GM23248 (cell line): Measurements from ENCODE around the gene TRIM25. TPM values are rescaled to one million over a fixed set of nuclear protein-coding genes. Genes with fewer than 3 reads are reported as not detected.

Experiments used
- DNase-seq: peaks from one replicate; pipeline ENCODE4 v3.0.0-alpha.2; 2015
- H2AFZ ChIP-seq: fragments of 200-600 bp; sonication (generic); 2 replicates; pipeline ENCODE4 v1.6.1; 2016; ENCODE audit warnings: antibody characterized with exemption
- H3F3A ChIP-seq: fragments of 200-600 bp; sonication (generic); 2 replicates; pipeline ENCODE4 v1.6.1; 2016; ENCODE audit warnings: mild to moderate bottlenecking, antibody characterized with exemption, mixed run types; ENCODE audit not compliant: insufficient read depth
- H3K27ac ChIP-seq: fragments of 200-600 bp; sonication (generic); 2 replicates; pipeline ENCODE4 v1.5.1; 2016; ENCODE audit warnings: mild to moderate bottlenecking
- H3K27me3 ChIP-seq: fragments of 200-600 bp; sonication (generic); replicated peaks from 2 replicates; pipeline ENCODE4 v1.6.1; 2016; ENCODE audit warnings: mild to moderate bottlenecking; ENCODE audit not compliant: insufficient read depth
- H3K36me3 ChIP-seq: fragments of 200-600 bp; sonication (generic); 2 replicates; pipeline ENCODE4 v1.6.1; 2016; ENCODE audit warnings: low read depth, mild to moderate bottlenecking
- H3K4me1 ChIP-seq: fragments of 200-600 bp; sonication (generic); 2 replicates; pipeline ENCODE4 v1.6.1; 2016; ENCODE audit warnings: mild to moderate bottlenecking; ENCODE audit not compliant: insufficient read depth
- H3K4me2 ChIP-seq: fragments of 200-600 bp; sonication (generic); one replicate; pipeline ENCODE4 v1.6.1; 2016; ENCODE audit warnings: mild to moderate bottlenecking; ENCODE audit not compliant: unreplicated experiment
- H3K4me3 ChIP-seq: fragments of 200-600 bp; sonication (generic); 2 replicates; pipeline ENCODE4 v1.5.1; 2016; ENCODE audit warnings: mild to moderate bottlenecking
- H3K79me2 ChIP-seq: fragments of 200-600 bp; sonication (generic); 2 replicates; pipeline ENCODE4 v1.6.1; 2016; ENCODE audit warnings: mild to moderate bottlenecking; ENCODE audit not compliant: insufficient read depth
- H3K9ac ChIP-seq: fragments of 200-600 bp; sonication (generic); 2 replicates; pipeline ENCODE4 v1.6.1; 2016; ENCODE audit warnings: mild to moderate bottlenecking
- H3K9me2 ChIP-seq: fragments of 200-600 bp; sonication (generic); 2 replicates; pipeline ENCODE4 v1.6.1; 2016; ENCODE audit warnings: mixed run types, mild to moderate bottlenecking, moderate library complexity; ENCODE audit not compliant: insufficient read depth
- H3K9me3 ChIP-seq: fragments of 200-600 bp; sonication (generic); one replicate; pipeline ENCODE4 v1.6.1; 2017; ENCODE audit warnings: low read depth
- H4K20me1 ChIP-seq: fragments of 200-600 bp; sonication (generic); 2 replicates; pipeline ENCODE4 v1.6.0; 2016; ENCODE audit not compliant: insufficient read depth
- EZH2 ChIP-seq: fragments of 200-600 bp; sonication (generic); IDR thresholded peaks from 2 replicates; pipeline ENCODE4 v1.6.1; 2018; ENCODE audit warnings: antibody characterized with exemption, mild to moderate bottlenecking; ENCODE audit not compliant: insufficient read depth, poor library complexity, severe bottlenecking
- EZH2phosphoT487 ChIP-seq: fragments of 200-600 bp; sonication (generic); IDR thresholded peaks from 2 replicates; pipeline ENCODE4 v1.6.1; 2018; ENCODE audit warnings: antibody characterized with exemption, moderate library complexity, mild to moderate bottlenecking, low read depth; ENCODE audit not compliant: insufficient read depth
- WGBS, 2 experiments: methylation state at CpG; one replicate each; pipeline ENCODE4 v1.1.6; 2015 to 2017; ENCODE audit warnings: low lambda C conversion rate in 2 of 2, low coverage in 1 of 2; ENCODE audit errors: missing lambda C conversion rate in 2 of 2; 5-methylcytosine and 5-hydroxymethylcytosine counted together
- in situ Hi-C: fragments of 300-500 bp; cut with MboI; formaldehyde crosslinking; loops from 2 replicates; pipeline ENCODE4 v1.15.0; 2020
- polyA plus RNA-seq: library from polyadenylated mRNA; unstranded; fragments of >200 nt; fragmentation: Nextera tagmentation; extraction: Ambion mirVana; gene quantifications from 2 replicates; pipeline ENCODE4 v1.2.1, GENCODE V29; 2016
- total RNA-seq: library from RNA; depleted of rRNA; stranded (reverse); fragments of >200 nt; shearing (Covaris generic); gene quantifications from 2 replicates; pipeline ENCODE4 v1.2.3, GENCODE V29; 2014

Gene TRIM25
- total and polyA plus RNA-seq, 2 experiments from 2014 or later = 22.2 to 27.3 TPM

GRCh38 chr17:56912105-56912999, 1.5 kb downstream of the TRIM25 start:
- peak overlapping the region; percentile 90 for H3K4me3 ChIP-seq
- peak overlapping the region; percentile 94 for H3K9ac ChIP-seq
- H2AFZ ChIP-seq = peak overlapping the region; percentile 86
- 23 to 24% methylated on average over 21 of the region's 21 CpGs for WGBS, 2 experiments
- peak overlapping the region; percentile 89 for H3K27ac ChIP-seq
- no peaks in the 10 kb centered on the region for H4K20me1 ChIP-seq
- TF ChIP-seq EZH2phosphoT487 = no peak
- TF ChIP-seq EZH2 = no peak
- peaks cover 68% of the 10 kb centered on the region for H3K79me2 ChIP-seq
- H3K4me2 ChIP-seq = peak overlapping the region; percentile 100
- peaks cover 25% of the 10 kb centered on the region for H3F3A ChIP-seq
- peaks cover 8% of the 10 kb centered on the region; the same call in 1 of the 2 replicates for H3K36me3 ChIP-seq
- in situ Hi-C loops = no loop called here
- DNase-seq = peak; percentile 66
- H3K9me2 ChIP-seq = no peaks in the 10 kb centered on the region
- H3K27me3 ChIP-seq = no peaks in the 10 kb centered on the region
- H3K4me1 ChIP-seq = peaks cover 30% of the 10 kb centered on the region
- H3K9me3 ChIP-seq = no peaks in the 10 kb centered on the region

DNA sequence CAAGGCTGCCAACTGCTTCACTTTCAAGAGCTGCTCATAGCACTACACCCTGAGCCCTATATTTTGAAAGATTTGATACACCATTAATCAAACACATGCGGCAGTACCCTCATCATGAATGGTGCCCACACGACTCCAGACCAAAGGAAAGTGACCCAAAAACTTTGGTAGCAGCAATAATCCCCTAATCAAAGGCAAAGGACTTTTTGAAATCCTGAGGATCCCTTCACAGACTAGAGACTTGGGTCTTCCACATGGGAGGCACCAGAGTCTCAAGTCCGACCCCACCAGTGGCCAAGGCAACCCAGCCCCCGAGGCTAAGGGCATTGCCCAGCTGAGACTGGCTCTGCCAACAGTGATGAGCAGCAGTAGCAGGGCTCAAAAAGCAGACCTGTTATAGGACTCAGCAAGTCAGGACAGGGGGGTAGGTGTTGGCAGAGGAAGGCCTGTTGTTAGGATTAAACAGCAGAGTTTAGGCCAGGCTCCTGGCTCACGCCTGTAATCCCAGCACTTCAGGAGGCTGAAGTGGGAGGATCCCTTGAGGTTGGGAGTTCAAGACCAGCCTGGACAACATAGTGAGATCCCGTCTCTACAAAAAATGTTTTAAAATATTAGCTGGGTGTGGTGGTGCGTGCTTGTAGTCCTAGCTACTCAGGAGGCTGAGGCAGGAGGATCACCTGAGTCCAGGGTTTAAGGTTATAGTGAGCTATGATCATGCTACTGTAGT, 3.2 kb downstream of the TRIM25 start:
- H3K4me1 ChIP-seq = peaks cover 19% of the 10 kb centered on the region
- 78% methylated on average over 7 of the region's 7 CpGs for WGBS, 2 experiments
- in situ Hi-C loops = no loop called here
- peak overlapping the region; percentile 54 for H3K4me2 ChIP-seq
- peaks cover 68% of the 10 kb centered on the region for H3K79me2 ChIP-seq
- H3K9me3 ChIP-seq = no peaks in the 10 kb centered on the region
- DNase-seq = no peak
- H2AFZ ChIP-seq = no peak overlapping the region
- TF ChIP-seq EZH2phosphoT487 (no peak), EZH2 (no peak)
- no peak overlapping the region for H3K27ac ChIP-seq
- peaks cover 10% of the 10 kb centered on the region for H3F3A ChIP-seq
- H3K9me2 ChIP-seq = no peaks in the 10 kb centered on the region
- no peaks in the 10 kb centered on the region for H3K27me3 ChIP-seq
- H3K9ac ChIP-seq = no peak overlapping the region
- no peaks in the 10 kb centered on the region for H4K20me1 ChIP-seq
- H3K36me3 ChIP-seq = peaks cover 21% of the 10 kb centered on the region
- H3K4me3 ChIP-seq = peak overlapping the region; percentile 28; the same call in 1 of the 2 replicates

DNA sequence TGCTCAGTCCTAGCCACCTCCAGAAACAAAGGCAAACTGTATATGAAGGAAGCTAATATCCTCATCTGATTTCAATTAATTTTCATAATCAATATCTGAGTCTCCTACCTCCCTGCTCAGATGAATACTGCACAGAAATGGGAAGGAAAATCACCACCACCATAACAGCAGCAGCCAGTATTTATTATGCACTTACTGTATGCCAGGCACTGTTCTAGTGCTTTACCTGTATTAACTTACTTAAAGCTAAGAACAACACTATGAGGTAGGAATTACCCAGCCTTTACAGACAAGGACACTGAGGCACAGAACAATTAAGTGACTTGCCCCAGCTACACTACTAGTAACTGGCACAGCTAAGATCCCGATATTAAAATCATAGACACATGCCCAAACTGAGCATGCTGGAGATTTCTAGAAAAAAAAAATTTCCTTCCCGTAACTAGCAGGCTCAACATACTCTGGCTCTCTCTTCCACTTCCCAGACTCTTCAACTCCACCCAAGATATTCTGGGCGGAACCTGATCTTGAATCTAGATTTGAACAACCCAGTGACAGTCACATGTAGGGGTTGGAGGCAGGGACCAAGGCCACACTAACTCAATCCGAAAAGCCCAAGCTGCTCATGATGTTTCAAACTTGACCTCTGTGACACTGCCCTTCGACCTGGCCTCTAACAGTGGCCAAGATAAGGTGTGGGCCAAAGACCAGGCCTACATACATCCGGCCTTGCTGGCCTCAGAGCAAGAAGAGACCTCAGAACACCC, 3.9 kb downstream of the TRIM25 start:
- Histone ChIP-seq H3K27me3 (no peaks in the 10 kb centered on the region), H3K4me1 (peaks cover 12% of the 10 kb centered on the region), H3K9ac (no peak overlapping the region), H3K4me3 (peak overlapping the region; percentile 28; the same call in 1 of the 2 replicates), H3K9me2 (no peaks in the 10 kb centered on the region), H3K79me2 (peaks cover 65% of the 10 kb centered on the region), H4K20me1 (no peaks in the 10 kb centered on the region), H3K27ac (no peak overlapping the region), H3K36me3 (peaks cover 23% of the 10 kb centered on the region), H3F3A (peaks cover 4% of the 10 kb centered on the region; the same call in 1 of the 2 replicates), H3K4me2 (peak overlapping the region; percentile 54), H2AFZ (no peak overlapping the region), H3K9me3 (no peaks in the 10 kb centered on the region)
- TF ChIP-seq EZH2 (no peak), EZH2phosphoT487 (no peak)
- DNase-seq = peak; percentile 11
- 45 to 54% methylated on average over 6 of the region's 6 CpGs for WGBS, 2 experiments
- in situ Hi-C loops = no loop called here

DNA sequence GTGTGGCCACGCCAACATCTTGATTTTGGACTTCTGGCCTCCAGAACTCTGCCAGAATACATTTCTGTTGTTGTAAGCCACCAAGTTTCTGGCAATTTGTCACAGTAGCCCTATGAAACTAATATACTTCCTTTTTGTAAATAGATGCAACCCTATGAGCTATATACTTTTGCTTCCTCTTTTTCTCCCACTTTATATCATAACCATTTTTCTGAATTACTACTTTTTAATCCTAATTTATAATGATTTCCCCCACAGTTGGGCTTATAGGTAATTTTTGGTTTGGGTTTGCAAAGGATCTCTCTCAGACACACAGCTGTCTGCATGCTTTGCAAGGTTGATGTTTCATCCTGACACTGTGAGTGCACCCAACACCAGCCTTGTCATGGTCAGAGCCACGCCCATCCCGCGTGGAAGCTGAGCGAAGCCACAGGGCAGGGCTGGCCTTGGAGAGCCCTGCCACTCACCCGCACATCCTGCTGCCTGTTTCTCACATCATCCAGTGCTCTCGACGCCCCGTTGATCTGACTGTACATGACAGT, 5.8 kb downstream of the TRIM25 start:
- DNase-seq = no peak
- H3K4me1 ChIP-seq = peaks cover 9% of the 10 kb centered on the region
- H3K79me2 ChIP-seq = peaks cover 53% of the 10 kb centered on the region
- TF ChIP-seq EZH2phosphoT487 (no peak), EZH2 (no peak)
- in situ Hi-C loops = no loop called here
- H3K4me3 ChIP-seq = no peak overlapping the region
- no peaks in the 10 kb centered on the region for H4K20me1 ChIP-seq
- H3K9me2 ChIP-seq = no peaks in the 10 kb centered on the region
- no peaks in the 10 kb centered on the region for H3K27me3 ChIP-seq
- H3K27ac ChIP-seq = no peak overlapping the region
- no peak overlapping the region for H3K4me2 ChIP-seq
- H3K36me3 ChIP-seq = peaks cover 34% of the 10 kb centered on the region
- no peak overlapping the region for H3K9ac ChIP-seq
- 96 to 97% methylated on average over 9 of the region's 9 CpGs for WGBS, 2 experiments
- no peaks in the 10 kb centered on the region; the same call in 1 of the 2 replicates for H3F3A ChIP-seq
- no peaks in the 10 kb centered on the region for H3K9me3 ChIP-seq
- H2AFZ ChIP-seq = no peak overlapping the region
